Measurements from ENCODE around the gene ATP8B2.
"Not testable (repeated sequence)": the region's sequence is repeated elsewhere in the genome, so short reads cannot be mapped to it uniquely, and the experiment has no call there.

Gene ATP8B2

GRCh38 chr1:154358519-154358918 lies 33.2 kb downstream of the ATP8B2 start:
- H3K4me3 ChIP-seq (replicated peaks in 1 of 2; ENCODE audit: low read depth in 2 of 2, low read length in 2 of 2): no peak overlapping the region
- no peak for TF ChIP-seq CTCF (IDR thresholded peaks at IDR 0.05; ENCODE audit: low read depth, low read length)
- no peak for DNase-seq (ENCODE audit: low read depth in 2 of 2)

GRCh38 chr1:154360288-154360687 lies 35.0 kb downstream of the ATP8B2 start:
- DNase-seq (ENCODE audit: low read depth in 2 of 2): no peak
- no peak overlapping the region for H3K4me3 ChIP-seq (replicated peaks in 1 of 2; ENCODE audit: low read depth in 2 of 2, low read length in 2 of 2)
- no peak for TF ChIP-seq CTCF (IDR thresholded peaks at IDR 0.05; ENCODE audit: low read depth, low read length)

GRCh38 chr1:154360881-154361280 lies 35.6 kb downstream of the ATP8B2 start:
- not testable (repeated sequence) for DNase-seq (ENCODE audit: low read depth in 2 of 2); H3K4me3 ChIP-seq (replicated peaks in 1 of 2; ENCODE audit: low read depth in 2 of 2, low read length in 2 of 2)

- no peak for TF ChIP-seq CTCF (IDR thresholded peaks at IDR 0.05; ENCODE audit: low read depth, low read length)
- no peak for DNase-seq (ENCODE audit: low read depth in 2 of 2)
- no peak overlapping the region for H3K4me3 ChIP-seq (replicated peaks in 1 of 2; ENCODE audit: low read depth in 2 of 2, low read length in 2 of 2)
Observed at GRCh38 chr1:154361357-154361756, 36.0 kb downstream of the ATP8B2 start.

- H3K4me3 ChIP-seq (replicated peaks in 1 of 2; ENCODE audit: low read depth in 2 of 2, low read length in 2 of 2): no peak overlapping the region
- no peak for TF ChIP-seq CTCF (IDR thresholded peaks at IDR 0.05; ENCODE audit: low read depth, low read length)
- DNase-seq (ENCODE audit: low read depth in 2 of 2): no peak
Observed at GRCh38 chr1:154371436-154371835, 46.1 kb downstream of the ATP8B2 start.

GRCh38 chr1:154373777-154374357 lies 48.5 kb downstream of the ATP8B2 start:
- H3K4me3 ChIP-seq (replicated peaks in 1 of 2; ENCODE audit: low read depth in 2 of 2, low read length in 2 of 2); DNase-seq (ENCODE audit: low read depth in 2 of 2): not testable (repeated sequence)

GRCh38 chr1:154379301-154379700 lies 54.0 kb downstream of the ATP8B2 start:
- no peak for DNase-seq (ENCODE audit: low read depth in 2 of 2)
- H3K4me3 ChIP-seq (replicated peaks in 1 of 2; ENCODE audit: low read depth in 2 of 2, low read length in 2 of 2): no peak overlapping the region
- no peak for TF ChIP-seq CTCF (IDR thresholded peaks at IDR 0.05; ENCODE audit: low read depth, low read length)

All from cardiac fibroblast (primary cell).